ENCODE measurements around the gene ZC3H12D. TPM values are rescaled to one million over a fixed set of nuclear protein-coding genes. Genes with fewer than 3 reads are reported as not detected.
"Not testable (repeated sequence)": the region's sequence is repeated elsewhere in the genome, so short reads cannot be mapped to it uniquely, and the experiment has no call there.

The ZC3H12D gene
- total RNA-seq, 1 donor from 2014 or later, result 0.25 TPM

DNA sequence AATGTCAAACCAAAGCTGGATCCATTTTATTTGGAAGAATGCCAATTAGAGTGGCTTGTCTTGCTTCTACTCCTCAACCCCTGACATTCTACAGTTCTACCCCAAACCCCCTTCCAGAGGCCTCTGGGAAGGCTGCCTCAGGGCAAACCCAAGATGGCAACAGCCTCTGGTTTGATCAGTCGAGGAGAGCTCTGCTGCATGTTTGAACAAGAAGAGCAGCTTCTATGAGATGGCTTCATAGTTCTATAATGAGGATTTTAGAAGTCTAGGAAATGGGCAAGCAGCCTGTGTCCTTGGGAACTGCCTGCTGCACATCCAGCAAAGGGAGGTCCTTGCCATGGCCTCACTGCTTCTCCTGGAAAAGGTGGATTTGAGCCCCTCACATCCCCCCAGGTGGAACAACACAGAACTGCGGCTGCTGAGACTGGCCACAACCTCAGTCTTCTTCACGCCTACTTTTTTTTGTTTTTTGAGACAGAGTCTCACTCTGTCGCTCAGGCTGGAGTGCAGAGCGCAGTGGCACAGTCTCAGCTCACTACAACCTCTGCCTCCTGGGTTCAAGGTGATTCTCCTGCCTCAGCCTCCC lies 37.9 kb downstream of the ZC3H12D start:
- intact Hi-C loops (cut with micrococcal nuclease), result no loop called here

DNA sequence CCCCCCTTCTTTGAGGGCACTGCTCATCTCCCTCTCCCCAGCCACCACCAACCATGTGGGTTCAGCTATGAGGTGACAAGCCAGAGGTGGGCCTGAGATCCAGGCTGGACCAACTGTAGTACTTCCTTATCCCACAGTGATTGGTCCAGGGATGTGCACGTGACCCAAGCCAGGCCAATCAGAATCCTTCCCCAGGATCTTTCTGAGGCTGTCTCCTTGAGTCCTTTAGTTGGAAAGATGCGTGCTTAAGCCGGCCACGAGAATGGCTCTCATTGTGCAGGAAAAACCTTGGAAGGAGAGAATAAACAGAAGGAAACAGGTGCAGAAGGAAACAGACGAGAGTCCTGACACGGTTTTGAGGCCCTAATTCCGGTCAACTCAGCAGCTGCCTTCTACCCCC lies 39.2 kb downstream of the ZC3H12D start:
- H3K27me3 ChIP-seq (ENCODE audit: low read depth), result peaks cover 63% of the 10 kb centered on the region
- intact Hi-C loops (cut with micrococcal nuclease), result no loop called here
- no peak overlapping the region for H3K4me3 ChIP-seq
- TF ChIP-seq, protein P1, sequence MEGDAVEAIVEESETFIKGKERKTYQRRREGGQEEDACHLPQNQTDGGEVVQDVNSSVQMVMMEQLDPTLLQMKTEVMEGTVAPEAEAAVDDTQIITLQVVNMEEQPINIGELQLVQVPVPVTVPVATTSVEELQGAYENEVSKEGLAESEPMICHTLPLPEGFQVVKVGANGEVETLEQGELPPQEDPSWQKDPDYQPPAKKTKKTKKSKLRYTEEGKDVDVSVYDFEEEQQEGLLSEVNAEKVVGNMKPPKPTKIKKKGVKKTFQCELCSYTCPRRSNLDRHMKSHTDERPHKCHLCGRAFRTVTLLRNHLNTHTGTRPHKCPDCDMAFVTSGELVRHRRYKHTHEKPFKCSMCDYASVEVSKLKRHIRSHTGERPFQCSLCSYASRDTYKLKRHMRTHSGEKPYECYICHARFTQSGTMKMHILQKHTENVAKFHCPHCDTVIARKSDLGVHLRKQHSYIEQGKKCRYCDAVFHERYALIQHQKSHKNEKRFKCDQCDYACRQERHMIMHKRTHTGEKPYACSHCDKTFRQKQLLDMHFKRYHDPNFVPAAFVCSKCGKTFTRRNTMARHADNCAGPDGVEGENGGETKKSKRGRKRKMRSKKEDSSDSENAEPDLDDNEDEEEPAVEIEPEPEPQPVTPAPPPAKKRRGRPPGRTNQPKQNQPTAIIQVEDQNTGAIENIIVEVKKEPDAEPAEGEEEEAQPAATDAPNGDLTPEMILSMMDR (IDR thresholded peaks at IDR 0.05; ENCODE audit: borderline replicate concordance), result no peak
- no peak overlapping the region for H3K27ac ChIP-seq (replicated peaks)
- no peaks in the 10 kb centered on the region for H3K36me3 ChIP-seq
- H3K9me3 ChIP-seq (replicated peaks), result no peaks in the 10 kb centered on the region
- peaks cover 11% of the 10 kb centered on the region for H3K4me1 ChIP-seq
- DNase-seq, result no peak

More for the DNA sequence above, 37.9 kb downstream of the ZC3H12D start:
- no peaks in the 10 kb centered on the region for H3K36me3 ChIP-seq
- H3K4me1 ChIP-seq, result peaks cover 24% of the 10 kb centered on the region
- H3K27me3 ChIP-seq (ENCODE audit: low read depth), result peaks cover 62% of the 10 kb centered on the region
- DNase-seq, result no peak
- H3K9me3 ChIP-seq (replicated peaks), result no peaks in the 10 kb centered on the region
- TF ChIP-seq, protein P1 (IDR thresholded peaks at IDR 0.05; ENCODE audit: borderline replicate concordance), result no peak
- no peak overlapping the region for H3K4me3 ChIP-seq
- H3K27ac ChIP-seq (replicated peaks), result no peak overlapping the region

DNA sequence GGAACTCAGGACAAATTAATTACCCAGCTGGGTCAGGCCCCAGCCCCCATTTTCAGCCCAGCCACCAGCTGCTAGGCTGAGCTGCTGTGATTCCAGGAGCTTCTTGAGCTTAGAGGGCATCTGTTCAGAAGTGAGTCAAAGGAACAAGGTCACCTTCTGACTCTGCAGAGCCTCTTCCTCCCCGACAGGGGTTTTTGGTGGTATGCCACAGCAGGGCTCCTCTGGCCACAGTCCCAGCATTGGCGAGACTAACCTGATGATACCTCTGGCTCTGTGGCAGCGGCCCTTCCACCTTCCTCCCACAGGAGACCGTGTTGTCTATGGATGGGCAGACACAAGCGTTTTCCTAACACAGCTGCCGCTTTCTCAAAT lies 39.7 kb downstream of the ZC3H12D start:
- Histone ChIP-seq H3K27me3 (ENCODE audit: low read depth) (peaks cover 62% of the 10 kb centered on the region), H3K36me3 (no peaks in the 10 kb centered on the region), H3K4me1 (peaks cover 6% of the 10 kb centered on the region), H3K9me3 (replicated peaks) (no peaks in the 10 kb centered on the region), H3K4me3 (no peak overlapping the region), H3K27ac (replicated peaks) (no peak overlapping the region)
- TF ChIP-seq, protein P1 (IDR thresholded peaks at IDR 0.05; ENCODE audit: borderline replicate concordance), result no peak
- intact Hi-C loops (cut with micrococcal nuclease), result no loop called here
- DNase-seq, result no peak

DNA sequence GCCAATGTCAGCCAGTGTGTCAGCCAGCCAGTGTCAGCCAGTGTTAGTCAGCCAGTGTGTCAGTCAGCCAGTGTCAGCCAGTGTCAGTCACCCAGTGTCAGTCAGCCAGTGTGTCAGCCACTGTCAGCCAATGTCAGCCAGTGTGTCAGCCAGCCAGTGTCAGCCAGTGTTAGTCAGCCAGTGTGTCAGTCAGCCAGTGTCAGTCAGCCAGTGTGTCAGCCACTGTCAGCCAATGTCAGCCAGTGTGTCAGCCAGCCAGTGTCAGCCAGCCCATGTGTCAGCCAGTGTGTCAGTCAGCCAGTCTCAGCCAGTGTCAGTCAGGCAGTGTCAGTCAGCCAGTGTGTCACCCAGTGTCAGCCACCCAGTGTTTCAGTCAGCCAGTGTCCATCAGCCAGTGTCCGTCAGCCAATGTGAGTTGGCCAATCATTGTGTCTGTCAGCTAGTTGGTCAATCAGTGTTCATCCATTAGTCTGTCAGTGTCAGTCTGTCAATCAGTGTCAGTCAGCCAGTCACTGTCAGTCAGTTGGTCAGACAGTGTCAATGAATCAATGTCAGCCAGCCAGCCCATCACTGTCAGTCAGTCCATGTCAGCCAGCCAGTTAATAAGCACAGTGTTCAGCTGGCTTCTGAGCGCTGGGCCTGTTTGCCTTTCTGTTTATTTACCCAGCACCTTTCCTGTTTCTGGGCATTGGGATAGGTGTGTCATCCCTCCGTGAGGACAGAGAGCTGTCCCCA lies 40.3 kb downstream of the ZC3H12D start:
- intact Hi-C loops (cut with micrococcal nuclease); H3K4me3 ChIP-seq; DNase-seq; H3K4me1 ChIP-seq; H3K9me3 ChIP-seq (replicated peaks); H3K27ac ChIP-seq (replicated peaks); H3K36me3 ChIP-seq: not testable (repeated sequence)
- peaks cover 58% of the 10 kb centered on the region for H3K27me3 ChIP-seq (ENCODE audit: low read depth)

DNA sequence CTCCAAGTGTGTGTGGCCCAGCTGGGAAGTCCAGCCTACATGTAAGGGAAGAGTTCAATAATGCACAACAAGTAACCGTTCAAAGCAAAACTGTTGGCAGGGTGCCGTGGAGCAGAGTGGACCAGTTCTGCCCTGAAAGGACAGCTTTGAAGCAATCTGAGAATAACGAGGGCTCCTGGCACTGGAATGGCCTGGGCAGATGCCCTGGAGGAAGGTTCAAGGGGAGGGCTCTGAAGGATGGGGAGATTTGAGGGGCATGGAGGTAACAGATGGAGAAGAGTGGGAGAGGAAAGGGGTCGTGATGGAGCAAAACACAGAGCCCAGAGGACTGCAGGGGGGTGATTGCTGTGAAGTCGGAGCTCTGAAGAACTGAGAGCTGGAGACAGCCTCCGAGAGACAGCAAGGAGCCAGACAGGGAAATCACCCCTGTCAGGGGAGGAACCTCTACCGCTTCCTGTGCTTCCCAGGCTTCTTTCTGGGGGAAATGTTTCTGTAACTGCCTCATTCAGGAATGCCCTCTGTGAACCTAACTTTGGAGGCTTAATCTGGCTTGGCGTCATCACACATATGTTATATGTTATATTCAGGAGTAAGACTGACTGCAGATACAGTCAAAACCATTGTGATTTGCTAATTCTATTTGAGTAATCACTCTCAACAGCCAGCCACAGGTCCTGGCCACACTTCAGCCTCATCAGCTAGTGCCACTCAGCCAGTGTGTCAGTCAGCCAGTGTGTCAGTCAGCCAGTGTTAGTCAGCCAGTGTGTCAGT lies 41.2 kb downstream of the ZC3H12D start:
- DNase-seq, result no peak
- Histone ChIP-seq H3K4me1 (peaks cover 5% of the 10 kb centered on the region), H3K27me3 (ENCODE audit: low read depth) (peaks cover 49% of the 10 kb centered on the region), H3K9me3 (replicated peaks) (no peaks in the 10 kb centered on the region), H3K4me3 (no peak overlapping the region), H3K27ac (replicated peaks) (no peak overlapping the region), H3K36me3 (no peaks in the 10 kb centered on the region)
- intact Hi-C loops (cut with micrococcal nuclease), result no loop called here
- TF ChIP-seq, protein P1 (IDR thresholded peaks at IDR 0.05; ENCODE audit: borderline replicate concordance), result no peak

Measured in left ventricle myocardium inferior (tissue), 1 donor.